Hematopoietic multipotent progenitor cell treated with erythropoietin and hydrocortisone succinate and interleukin-3 and kit ligand, for 6 days (in vitro differentiated cells): ENCODE data around the gene CUL7.
"Not testable (repeated sequence)": the region's sequence is repeated elsewhere in the genome, so short reads cannot be mapped to it uniquely, and the experiment has no call there.

ENCODE experiments used
- DNase-seq: peaks from one replicate; pipeline ENCODE4 v3.0.0-alpha.2; 2015

The CUL7 gene

GRCh38 chr6:43043310-43043709 lies 10.3 kb downstream of the CUL7 start:
- DNase-seq: no peak

GRCh38 chr6:43041475-43041874 lies 12.2 kb downstream of the CUL7 start:
- DNase-seq: not testable (repeated sequence)

- DNase-seq: no peak
Measured at GRCh38 chr6:43040542-43041257, 13.0 kb downstream of the CUL7 start.

DNA sequence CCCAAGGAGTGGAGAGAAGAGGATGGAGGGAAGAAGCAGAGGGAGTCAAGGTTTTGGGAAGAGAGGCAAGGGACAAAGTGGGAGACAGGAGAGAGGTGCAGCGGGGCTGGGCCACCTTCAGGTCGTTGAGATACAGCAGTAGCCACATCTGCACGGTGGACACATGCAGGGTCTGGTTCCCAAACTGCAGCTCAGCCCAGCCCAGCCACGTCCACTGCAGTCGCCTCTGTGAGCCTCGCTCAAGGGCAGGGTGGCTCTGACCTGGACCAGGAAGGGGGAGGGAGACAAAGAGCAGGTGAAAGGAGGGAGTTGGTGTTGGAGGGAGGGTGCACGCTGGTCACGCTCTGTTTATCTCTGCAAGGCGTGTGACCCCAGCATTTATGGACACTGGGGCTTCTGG lies 14.9 kb downstream of the CUL7 start:
- no peak for DNase-seq

DNA sequence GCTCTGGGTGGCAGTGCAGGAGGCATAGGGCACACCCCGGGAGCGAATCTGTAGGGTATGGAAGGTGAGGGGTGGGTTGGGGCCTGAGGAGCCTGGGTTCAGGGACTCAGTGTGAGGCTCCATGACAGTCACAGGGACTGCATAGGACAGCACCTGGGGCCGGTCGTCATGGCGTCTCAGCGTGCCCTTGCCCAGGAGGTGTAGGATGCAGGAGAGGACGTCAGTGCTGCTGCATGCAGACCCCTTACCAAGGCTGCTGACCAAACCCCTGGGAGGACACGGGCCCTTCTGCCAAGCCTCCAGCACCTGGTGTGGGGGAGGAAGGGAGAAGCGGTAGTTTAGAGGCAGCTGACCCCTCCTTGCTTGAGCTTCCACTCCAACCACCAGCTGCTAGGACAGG lies 15.9 kb downstream of the CUL7 start:
- no peak for DNase-seq

GRCh38 chr6:43037197-43037596 lies 16.5 kb downstream of the CUL7 start:
- DNase-seq: no peak

DNA sequence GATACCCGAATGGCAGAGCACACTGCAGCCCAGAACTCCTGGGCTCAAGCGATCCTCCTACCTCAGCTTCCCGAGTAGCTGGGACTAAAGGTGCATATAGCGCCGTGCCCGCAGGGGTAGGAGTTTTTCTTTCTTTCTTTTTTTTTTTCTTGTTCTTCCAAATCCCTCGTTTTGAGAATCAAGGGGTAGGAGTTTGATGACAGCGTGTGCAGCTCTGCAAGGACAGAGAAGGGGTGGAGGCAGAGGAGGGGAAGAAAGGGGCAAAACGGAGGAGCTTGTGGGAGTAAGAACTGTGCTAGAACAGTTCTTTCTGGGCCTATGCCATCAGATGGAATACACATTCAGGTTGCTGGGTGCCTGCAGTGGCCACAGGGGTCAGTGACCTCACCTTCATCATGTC lies 16.9 kb downstream of the CUL7 start:
- no peak for DNase-seq

DNA sequence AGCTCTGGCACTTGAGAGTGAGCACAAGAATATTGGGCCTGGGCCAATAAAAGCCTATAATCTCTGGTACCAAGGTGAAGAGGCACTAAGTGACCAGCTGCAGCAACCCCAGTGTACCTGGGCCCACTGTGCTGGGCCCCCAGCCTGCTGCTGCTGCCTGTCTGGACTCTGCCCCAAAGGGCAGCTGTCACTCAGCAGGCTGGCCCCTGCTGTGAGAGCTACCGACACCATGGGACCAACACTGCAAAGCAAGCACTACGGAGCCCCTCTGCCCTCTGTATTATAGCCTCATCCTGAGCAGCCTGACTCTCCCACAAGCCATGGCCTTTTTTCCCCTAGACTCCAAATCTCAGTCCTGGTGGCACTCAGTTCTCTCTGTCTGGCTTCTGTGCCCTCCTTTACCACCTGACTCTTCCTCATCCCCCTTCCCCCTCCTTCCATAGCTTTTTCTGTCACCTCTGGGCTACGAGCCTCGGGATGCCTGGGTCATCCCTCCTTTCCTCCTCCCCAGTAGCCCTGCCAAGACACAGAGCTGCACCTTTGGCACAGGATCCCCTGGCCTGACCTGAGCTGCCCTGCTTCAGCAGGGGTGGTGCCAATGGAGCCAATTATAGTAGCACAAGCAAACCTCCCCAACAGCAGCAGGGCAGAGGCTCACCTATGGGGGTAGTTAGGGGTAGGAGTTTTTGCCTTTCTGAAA lies 18.0 kb downstream of the CUL7 start:
- DNase-seq: no peak

GRCh38 chr6:43034190-43034525 lies 19.5 kb downstream of the CUL7 start:
- no peak for DNase-seq

DNA sequence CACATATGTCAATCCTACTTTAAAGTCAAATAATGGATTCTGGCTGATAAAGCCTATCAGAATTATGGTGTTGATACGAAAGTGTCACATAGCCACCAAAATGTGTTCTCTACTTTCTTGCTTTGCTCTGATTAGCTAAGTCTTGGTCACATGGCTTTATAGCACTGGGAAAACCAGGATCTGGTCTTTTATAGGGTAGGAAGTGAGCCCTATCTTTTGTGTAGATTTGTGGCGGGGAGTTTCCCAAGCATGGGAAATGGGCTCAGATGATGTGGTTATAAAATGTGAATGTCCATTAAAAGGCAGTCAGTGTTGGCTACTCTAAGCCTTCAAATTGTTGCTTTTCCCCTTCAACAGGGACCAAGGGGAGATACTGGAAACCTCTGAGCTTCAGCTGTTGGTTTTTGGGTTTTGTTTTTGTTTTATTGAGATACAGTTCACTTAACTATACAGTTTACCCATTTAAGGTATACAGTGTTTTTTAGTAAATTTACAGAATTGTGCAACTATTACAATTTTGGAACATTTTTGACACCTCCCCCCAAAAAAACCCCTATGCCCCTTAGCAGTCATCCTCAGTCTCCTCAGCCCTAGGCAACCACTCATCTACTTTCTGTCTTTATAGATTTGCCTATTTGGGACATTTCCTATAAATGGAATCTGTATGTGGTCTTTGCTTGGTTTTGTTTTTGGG lies 20.0 kb downstream of the CUL7 start:
- DNase-seq: no peak

DNA sequence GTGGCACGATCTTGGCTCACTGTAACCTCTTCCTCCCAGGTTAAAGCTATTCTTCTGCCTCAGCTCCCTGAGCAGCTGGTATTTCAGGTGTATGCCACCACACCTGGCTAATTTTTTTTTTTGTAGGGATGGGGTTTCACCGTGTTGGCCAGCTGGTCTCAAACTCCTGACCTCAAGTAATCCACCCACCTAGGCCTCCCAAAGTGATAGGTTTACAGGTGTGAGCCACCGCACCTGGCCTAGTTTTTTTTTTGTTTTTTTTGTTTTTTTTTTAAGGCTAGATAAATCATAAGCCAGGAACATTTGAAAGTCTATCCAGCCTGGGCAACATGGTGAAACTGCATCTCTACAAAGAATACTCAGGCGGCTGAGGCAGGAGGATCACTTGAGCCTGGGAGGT lies 21.3 kb downstream of the CUL7 start:
- no peak for DNase-seq

- DNase-seq: no peak
Measured at GRCh38 chr6:43029120-43029519, 24.5 kb downstream of the CUL7 start.

DNA sequence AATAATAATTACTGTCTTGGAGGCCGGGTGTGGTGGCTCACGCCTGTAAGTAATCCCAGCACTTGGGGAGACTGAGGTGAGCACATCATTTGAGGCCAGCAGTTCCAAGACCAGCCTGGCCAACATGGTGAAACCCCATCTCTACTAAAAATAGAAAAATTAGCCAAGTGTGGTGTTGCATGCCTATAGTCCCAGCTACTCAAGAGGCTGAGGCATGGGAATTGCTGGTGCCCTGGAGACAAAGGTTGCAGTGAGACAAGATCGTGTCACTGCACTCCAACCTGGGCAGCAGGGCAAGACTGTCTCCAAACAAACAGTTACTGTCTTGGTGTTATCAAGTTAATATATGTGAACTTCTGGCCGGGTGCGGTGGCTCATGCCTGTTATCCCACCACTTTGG lies 27.3 kb downstream of the CUL7 start:
- DNase-seq: no peak

- DNase-seq: no peak
Measured at GRCh38 chr6:43024436-43024835, 29.2 kb downstream of the CUL7 start.

DNA sequence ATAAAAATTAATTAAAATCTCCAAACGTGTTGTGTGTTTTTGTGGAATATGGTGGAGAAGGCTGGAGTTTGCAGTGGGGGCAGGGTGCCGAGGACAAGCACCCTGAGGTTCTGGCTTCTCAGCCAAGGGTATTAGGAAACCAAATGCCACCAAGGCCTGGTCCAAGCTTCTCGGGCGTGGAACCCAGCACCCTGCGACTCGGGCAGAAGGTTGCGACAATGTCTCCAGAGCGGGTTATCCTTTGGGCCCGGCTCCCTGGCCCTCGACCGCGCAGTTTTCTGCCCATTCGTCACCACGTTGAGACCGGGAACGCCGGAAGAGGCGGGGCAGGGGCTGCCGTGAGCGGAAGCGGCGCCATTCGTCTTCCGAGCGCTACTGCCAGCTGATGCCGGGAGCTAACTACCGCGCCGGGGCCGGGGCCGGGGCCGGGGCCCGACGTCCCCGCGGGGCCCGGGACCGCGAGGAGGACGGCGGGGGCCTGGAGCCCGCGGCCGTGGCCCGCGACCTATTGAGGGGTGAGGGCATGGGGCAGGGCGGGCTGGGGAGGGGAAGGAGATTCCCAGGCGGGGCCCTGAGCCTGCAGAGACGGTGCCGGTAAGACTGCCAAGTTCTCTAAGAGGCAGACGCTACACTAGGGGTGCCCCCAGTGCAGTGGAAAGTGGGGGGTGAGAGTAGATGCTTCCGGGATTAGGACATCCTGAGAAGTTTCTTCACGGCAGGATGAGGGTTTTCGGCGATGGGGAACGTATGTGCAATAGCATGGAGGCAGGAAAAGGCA lies 32.2 kb downstream of the CUL7 start, which contains the start of gene RRP36:
RRP36 (plus strand) TSS at position 354 of the 778 bp plus-strand sequence; CDS start at position 386, 32 bp downstream.
- peak; percentile 89 for DNase-seq

DNA sequence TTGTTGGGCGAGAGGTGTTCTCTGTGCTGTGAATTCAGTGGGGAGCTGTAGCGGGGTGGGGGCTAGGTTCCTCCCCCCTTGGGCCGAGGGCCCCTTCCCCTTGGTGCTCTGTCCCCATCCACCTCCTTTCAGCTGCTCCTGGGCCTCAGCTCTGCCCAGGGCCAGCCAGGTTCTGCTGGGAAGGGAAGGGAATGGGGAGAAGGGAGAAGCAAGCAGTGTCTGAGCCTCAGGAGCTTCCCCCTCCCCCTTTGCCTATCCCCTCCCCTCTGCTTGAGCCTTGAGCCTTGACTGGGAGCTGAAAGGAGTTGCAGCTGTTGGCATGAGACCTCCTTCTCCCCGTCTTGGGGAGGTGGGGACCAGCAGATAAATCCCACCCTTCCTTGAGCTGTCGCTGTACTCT lies 32.8 kb downstream of the CUL7 start:
- DNase-seq: no peak

DNA sequence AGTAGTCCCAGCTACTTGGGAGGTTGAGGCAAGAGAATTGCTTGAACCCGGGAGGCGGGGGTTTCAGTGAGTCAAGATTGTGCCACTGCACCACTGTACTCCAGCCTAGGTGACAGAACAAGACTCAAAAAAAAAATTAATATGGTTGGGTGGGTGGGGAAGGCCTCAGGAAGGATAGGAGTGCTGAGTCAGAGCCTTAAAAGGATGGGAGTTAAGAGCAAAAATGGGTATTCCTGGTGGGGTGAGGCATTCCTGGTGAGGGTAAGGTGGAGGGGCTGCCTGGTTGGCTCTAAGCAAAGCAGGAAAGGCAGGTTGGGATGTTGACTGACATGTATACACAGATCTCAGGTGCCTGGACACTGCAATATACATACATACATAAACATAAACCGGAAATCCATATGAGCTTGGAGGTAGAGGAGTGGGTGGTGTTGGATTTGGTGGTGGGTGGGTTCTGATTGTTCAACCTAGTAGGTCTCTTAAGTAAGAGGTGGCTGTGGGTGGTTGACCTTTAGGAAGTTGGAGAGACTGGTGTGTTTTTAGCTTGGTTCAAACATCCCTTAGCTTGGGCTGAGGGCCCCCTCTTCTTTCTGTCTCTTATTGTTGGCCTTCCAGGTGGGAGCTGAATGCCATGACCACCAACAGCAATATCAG lies 33.5 kb downstream of the CUL7 start:
- DNase-seq: no peak

DNA sequence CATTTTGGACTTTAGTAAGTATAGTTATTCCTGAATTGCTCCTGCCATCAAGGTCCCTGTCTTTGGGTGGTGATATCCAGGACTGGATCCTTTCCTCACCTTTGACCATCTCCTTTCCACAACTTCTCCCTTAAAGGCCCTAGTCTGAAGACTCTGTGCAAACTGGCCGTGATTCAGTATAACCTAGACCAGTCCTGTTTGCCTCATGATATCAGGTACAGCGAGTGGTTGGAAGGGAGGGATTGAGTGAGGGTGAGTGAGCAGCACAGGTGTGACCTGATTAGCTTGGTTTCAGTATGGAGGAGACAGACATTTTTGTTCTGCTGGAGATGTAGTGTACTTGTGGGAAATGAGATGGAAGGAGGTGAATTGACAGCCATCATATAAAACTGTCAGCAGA lies 34.5 kb downstream of the CUL7 start:
- no peak for DNase-seq

DNA sequence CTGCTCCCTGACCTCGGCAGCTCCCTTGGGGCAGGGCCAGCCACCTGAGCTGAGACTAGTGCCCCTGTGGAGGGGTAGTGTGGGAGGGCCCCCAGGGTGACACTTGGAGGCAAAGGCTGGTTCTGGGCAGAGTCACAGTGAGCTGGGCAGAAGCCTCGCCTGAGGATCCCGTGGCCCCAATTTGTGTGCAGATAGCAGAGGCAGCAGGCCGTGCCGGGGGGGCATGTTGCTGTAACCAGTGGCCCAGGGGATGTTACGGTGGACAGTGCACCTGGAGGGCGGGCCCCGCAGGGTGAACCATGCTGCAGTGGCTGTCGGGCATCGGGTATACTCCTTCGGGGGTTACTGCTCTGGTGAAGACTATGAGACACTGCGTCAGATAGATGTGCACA lies 36.7 kb downstream of the CUL7 start:
- no peak for DNase-seq

DNA sequence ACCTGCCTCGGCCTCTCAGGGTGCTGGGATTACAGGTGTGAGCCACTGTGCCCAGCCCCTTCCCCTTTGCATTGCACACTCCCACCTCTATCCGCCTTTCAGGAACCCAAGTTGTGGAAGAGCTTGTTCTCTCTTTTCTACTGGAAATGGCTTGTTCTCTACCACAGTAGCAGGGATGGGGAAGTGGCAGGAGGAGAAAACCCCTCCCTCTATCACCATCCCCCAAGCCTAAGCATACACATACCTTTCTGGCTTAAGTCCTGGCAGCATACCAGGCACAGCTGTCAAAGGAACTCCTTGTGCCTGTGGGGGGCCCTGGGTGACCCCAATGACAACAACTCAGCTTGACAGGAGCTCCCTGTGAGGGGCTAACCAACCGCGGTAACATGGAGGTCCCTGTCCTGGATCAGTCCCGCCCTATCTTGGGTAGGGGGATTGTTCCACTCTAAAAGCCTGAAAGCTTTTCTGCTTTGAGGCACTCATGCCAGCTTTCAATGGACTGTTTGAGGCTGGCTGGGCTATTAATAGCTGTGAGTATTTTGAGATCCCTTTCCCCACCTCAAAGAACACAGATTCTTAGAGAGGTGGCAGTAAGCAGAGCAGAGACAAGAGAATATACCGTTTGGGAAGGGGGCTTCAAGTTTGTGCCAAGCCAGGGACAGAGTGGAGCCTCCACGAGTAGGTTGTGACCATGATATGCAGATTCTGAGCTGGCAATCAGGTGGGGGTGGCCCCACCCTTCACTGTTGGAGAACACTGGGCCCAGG lies 37.3 kb downstream of the CUL7 start:
- peak; percentile 46 for DNase-seq

DNA sequence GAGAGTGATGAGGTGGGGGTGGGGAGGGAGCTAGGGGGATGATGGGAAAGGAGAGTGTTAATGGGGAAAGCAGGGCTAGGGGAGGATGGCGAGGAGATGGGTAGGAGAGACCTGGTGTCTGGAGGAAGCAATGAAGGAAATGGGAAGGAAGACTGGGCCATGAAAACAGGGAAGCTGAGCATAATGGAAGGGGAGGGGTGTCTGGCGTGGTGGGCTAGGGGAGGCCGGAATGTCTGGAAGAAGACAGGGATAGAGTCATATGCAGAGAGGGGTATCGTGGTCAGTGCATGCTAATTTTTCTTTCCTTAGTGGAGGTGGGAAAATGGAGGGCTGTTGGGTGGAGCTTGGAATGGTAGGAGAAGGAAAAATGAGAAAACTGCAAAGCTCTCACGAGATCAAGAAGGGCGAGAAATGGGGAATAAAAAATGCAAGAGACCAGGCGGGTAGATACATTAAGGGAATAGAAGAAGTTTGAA lies 39.2 kb downstream of the CUL7 start:
- peak; percentile 23 for DNase-seq
